Uterus (tissue), 4 donors: ENCODE data around the gene OLIG1. TPM values are rescaled to one million over a fixed set of nuclear protein-coding genes. Genes with fewer than 3 reads are reported as not detected.

Experiments used
- DNase-seq, 2 donors: peaks; one replicate each; pipeline ENCODE4 v3.0.0-alpha.2; 2019 to 2020
- H3K27ac ChIP-seq, 2 donors: fragments of 200-600 bp; sonication (generic); 1 replicate in 1 of 2; 2 replicates in 1 of 2; pipeline ENCODE4 v1.5.1; 2016 to 2018
- H3K27me3 ChIP-seq, 2 donors: fragments of 200-600 bp; sonication (generic); one replicate each; pipeline ENCODE4 v1.5.1; 2018 to 2019; ENCODE audit warnings: control low read depth in 1 of 2
- H3K36me3 ChIP-seq, 2 donors: fragments of 200-600 bp; sonication (generic); one replicate each; pipeline ENCODE4 v1.5.1; 2019; ENCODE audit warnings: control low read depth in 1 of 2
- H3K4me1 ChIP-seq, 2 donors: fragments of 200-600 bp; sonication (generic); one replicate each; pipeline ENCODE4 v1.5.1; 2018 to 2019; ENCODE audit warnings: control low read depth in 1 of 2
- H3K4me3 ChIP-seq, 2 donors: fragments of 200-600 bp; sonication (generic); 1 replicate in 1 of 2; 2 replicates in 1 of 2; pipeline ENCODE4 v1.5.1; 2018 to 2019; ENCODE audit warnings: mild to moderate bottlenecking in 1 of 2
- H3K9me3 ChIP-seq, 2 donors: fragments of 200-600 bp; sonication (generic); one replicate each; pipeline ENCODE4 v1.5.1; 2019; ENCODE audit warnings: control low read depth in 1 of 2
- POLR2A ChIP-seq, 2 donors: fragments of 450-650 bp; IDR thresholded peaks; one replicate each; pipeline ENCODE4 v1.6.1; 2016; ENCODE audit warnings: antibody characterized with exemption in 2 of 2, mild to moderate bottlenecking in 1 of 2, moderate library complexity in 1 of 2
- intact Hi-C: fragments of 100-400 bp; cut with DNase I; formaldehyde crosslinking; loops from one replicate; pipeline ENCODE4 v1.15.1; 2023; ENCODE audit warnings: low total_unique reads
- total RNA-seq, 4 donors: library from RNA; depleted of rRNA in 3 of 4; stranded (reverse); fragments of >200 nt in 3 of 4; gene quantifications; one replicate each; pipeline versions ENCODE4 v1.1.0 to v1.2.4, GENCODE V29; 2014 to 2023
- TF ChIP-seq, protein P1 (sequence below), 4 experiments: fragments of 200-600 bp in 2 of 4; fragments of 450-650 bp in 2 of 4; sonication (generic) in 2 of 4; IDR thresholded peaks; one replicate each; pipeline ENCODE4 v1.5.1; 2016 to 2019; ENCODE audit warnings: antibody characterized with exemption in 4 of 4, mild to moderate bottlenecking in 2 of 4, moderate library complexity in 1 of 4
- donor health status: DM: yes; HTN: yes; CAD: no.

The OLIG1 gene
- total RNA-seq, 4 donors from 2014 or later = not detected

DNA sequence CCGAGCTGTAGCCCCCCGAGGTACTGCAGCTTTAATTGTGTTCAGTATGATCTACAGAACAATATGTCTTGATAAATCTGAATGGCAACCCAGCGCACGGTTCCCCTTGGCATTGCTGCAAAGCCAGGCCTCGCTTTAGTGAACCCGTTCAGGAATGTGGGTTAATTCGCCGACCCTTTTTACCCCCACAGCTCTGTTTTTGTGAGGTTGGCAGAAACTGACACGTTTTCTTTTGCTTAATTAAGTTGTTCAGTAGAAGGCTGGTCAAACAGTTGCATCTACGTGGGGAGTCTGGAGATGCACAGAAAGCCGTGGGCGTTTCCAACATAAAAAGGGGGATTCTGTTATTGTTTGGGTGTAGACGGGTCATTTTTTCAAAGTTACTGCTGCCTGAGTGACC lies 43.2 kb downstream of the OLIG1 start:
- DNase-seq = no peak
- TF ChIP-seq POLR2A (IDR thresholded peaks at IDR 0.05) = no peak
- TF ChIP-seq, protein P1, sequence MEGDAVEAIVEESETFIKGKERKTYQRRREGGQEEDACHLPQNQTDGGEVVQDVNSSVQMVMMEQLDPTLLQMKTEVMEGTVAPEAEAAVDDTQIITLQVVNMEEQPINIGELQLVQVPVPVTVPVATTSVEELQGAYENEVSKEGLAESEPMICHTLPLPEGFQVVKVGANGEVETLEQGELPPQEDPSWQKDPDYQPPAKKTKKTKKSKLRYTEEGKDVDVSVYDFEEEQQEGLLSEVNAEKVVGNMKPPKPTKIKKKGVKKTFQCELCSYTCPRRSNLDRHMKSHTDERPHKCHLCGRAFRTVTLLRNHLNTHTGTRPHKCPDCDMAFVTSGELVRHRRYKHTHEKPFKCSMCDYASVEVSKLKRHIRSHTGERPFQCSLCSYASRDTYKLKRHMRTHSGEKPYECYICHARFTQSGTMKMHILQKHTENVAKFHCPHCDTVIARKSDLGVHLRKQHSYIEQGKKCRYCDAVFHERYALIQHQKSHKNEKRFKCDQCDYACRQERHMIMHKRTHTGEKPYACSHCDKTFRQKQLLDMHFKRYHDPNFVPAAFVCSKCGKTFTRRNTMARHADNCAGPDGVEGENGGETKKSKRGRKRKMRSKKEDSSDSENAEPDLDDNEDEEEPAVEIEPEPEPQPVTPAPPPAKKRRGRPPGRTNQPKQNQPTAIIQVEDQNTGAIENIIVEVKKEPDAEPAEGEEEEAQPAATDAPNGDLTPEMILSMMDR (IDR thresholded peaks at IDR 0.05) = no peak
- Histone ChIP-seq H3K9me3 (no peaks in the 10 kb centered on the region), H3K27me3 (peaks cover 4 to 28% of the 10 kb centered on the region in 2 donors), H3K4me3 (no peak overlapping the region), H3K4me1 (peaks cover 0 to 3% of the 10 kb centered on the region in 2 donors), H3K27ac (no peak overlapping the region), H3K36me3 (no peaks in the 10 kb centered on the region)
- intact Hi-C loops = no loop called here

DNA sequence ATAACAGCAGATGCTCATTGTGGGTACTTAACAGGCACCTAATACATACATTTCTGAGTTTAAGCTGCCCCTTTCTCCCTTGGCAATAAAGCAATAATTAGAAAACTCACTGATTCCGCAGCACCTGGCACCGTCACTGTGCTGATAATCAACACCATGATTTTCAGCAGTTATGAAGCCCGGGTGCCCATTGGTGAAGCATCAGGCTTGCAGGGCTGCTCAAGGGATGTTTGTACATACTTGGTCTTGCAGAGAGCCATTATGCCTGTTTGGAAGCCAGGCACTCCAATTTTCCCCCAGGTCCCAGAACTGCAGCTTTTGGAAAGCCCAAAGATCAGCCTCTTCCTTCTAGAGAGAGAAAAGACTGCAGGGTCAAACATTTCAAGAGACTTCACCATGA lies 44.3 kb downstream of the OLIG1 start:
- Histone ChIP-seq H3K9me3 (no peaks in the 10 kb centered on the region), H3K27ac (no peak overlapping the region), H3K27me3 (peaks cover 4 to 19% of the 10 kb centered on the region in 2 donors), H3K36me3 (no peaks in the 10 kb centered on the region), H3K4me3 (no peak overlapping the region), H3K4me1 (peaks cover 0 to 3% of the 10 kb centered on the region in 2 donors)
- no peak for DNase-seq
- no peak for TF ChIP-seq POLR2A (IDR thresholded peaks at IDR 0.05)
- TF ChIP-seq, protein P1 (IDR thresholded peaks at IDR 0.05) = no peak
- intact Hi-C loops = no loop called here

DNA sequence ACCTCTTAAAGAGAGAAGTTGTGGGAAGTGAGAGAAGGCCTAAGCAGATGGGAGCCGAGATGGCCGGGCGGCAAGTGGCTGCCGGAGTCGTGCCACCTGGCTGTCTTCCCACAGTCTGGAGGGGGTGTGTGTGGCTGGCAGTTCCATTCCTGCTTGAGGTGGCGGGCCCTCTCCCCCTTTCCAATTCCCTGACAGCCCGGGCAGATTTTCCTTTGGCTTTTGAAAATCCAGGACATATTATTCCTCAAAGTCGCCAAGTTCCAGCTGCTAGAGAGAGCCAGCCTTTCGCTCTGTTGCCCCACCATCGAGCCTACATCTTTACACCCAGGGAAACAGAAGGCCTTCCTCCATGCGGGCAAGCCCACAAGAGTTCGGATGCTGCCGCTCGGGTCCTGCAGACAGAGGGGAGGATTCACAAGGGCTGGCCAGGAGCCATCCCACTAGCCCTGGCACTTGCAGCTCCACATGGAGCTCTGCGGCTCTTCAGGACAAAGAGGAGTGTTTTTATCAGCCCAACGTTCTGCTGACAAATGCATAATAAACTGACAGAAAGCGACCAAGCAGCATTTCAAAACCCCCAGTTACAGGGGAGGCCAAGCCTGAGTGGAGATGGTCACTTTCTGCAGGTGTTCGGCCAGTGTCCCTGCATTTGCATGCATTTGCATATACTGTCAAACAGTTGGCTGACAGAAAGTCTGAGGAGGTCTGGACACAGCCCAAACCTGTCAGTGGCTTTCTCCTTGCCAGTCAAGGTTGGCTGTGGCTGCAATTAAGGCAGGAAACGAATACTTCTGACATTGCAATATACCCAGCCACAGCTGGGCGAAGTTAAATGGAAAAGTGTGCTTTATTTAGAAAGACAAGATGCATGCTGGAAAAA lies 45.9 kb downstream of the OLIG1 start:
- Histone ChIP-seq H3K27ac (no peak overlapping the region), H3K36me3 (no peaks in the 10 kb centered on the region), H3K4me3 (no peak overlapping the region), H3K9me3 (no peaks in the 10 kb centered on the region), H3K4me1 (no peaks in the 10 kb centered on the region), H3K27me3 (peaks cover 0 to 6% of the 10 kb centered on the region in 2 donors)
- TF ChIP-seq POLR2A (IDR thresholded peaks at IDR 0.05) = no peak
- no peak for DNase-seq
- intact Hi-C loops = no loop called here

DNA sequence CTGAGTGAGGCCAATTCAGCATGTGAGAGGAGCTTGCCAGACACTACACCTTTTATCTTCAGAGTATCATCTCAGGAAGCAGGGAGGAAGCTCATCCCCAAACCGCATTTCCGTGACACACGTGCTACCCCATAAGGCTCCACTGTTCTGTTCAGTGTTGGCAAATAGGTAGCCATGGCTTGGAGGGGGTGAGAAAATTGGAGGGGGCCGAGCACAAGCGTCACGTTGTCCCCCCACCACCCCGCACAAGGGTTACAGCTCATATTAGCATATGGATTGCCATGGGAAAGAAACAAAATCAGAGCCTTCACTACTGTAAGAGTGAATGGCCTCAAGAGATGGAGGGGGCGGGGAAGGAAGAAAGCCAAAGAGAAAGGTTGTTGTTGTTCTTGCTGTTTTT lies 46.7 kb downstream of the OLIG1 start:
- no peak for DNase-seq
- intact Hi-C loops = no loop called here
- H3K27me3 ChIP-seq = peaks cover 0 to 6% of the 10 kb centered on the region in 2 donors

DNA sequence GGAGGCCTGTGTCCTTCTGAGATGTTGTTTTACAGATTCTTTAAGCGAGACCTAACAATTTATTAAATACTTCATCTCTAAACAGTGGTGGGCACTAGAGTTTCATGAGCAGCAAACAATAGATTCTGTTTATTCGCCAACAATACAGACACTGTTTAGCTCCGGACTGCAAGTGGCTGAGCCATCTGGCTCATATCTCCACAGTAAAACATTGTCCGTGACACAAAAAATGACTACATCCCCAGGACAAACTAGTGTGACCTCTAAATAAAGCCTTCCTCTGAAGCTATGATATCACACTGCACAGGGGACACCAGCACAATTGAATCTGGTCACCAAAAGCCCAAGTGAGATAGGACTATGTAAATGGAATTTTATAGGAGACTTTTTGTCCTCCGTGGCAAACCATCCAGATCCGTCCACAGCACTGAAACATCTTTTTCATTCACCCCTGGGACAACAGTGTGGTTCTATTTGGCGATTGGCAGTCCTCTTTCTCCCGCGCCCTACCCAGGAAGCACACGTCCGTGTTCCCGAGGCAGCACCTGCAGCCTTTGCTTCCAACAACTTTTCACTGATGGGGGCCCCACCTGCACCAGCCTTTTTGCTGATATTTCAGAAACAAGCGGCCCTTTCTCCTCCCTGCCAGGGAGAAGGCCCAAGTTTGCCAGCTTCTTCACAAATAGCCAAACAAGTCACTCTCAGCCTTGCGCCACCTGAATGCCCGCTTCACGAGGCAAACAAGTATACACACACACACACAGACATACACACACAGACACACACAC lies 47.4 kb downstream of the OLIG1 start:
- no peak for DNase-seq
- H3K4me1 ChIP-seq = no peaks in the 10 kb centered on the region
- no peaks in the 10 kb centered on the region for H3K36me3 ChIP-seq
- H3K4me3 ChIP-seq = no peak overlapping the region
- H3K27me3 ChIP-seq = peaks cover 0 to 3% of the 10 kb centered on the region in 2 donors
- TF ChIP-seq, protein P1 (IDR thresholded peaks at IDR 0.05) = no peak
- TF ChIP-seq POLR2A (IDR thresholded peaks at IDR 0.05) = no peak
- intact Hi-C loops = no loop called here
- H3K27ac ChIP-seq = no peak overlapping the region
- H3K9me3 ChIP-seq = no peaks in the 10 kb centered on the region

More for the DNA sequence above, 46.7 kb downstream of the OLIG1 start:
- Histone ChIP-seq H3K27ac (no peak overlapping the region), H3K9me3 (no peaks in the 10 kb centered on the region), H3K4me3 (no peak overlapping the region), H3K4me1 (no peaks in the 10 kb centered on the region), H3K36me3 (no peaks in the 10 kb centered on the region)
- no peak for TF ChIP-seq POLR2A (IDR thresholded peaks at IDR 0.05)
- TF ChIP-seq, protein P1 (IDR thresholded peaks at IDR 0.05) = no peak

Other genes starting within 250 kb of the OLIG1 start
- gene OLIG2, start 44.2 kb upstream of the OLIG1 start, total RNA-seq = not detected
- 10 to 100 TPM in 3 of 4 donors, 1 to 10 TPM in 1; 2.4 to 38.4 (median 24.4) TPM for gene IFNAR2, start 159.8 kb downstream of the OLIG1 start, total RNA-seq
- 10 to 100 TPM; 17.9 to 45.5 (median 27.7) TPM for gene IL10RB, start 196.2 kb downstream of the OLIG1 start, total RNA-seq